Heart left ventricle (tissue), 16 donors: ENCODE data around the gene TPST1. TPM values are rescaled to one million over a fixed set of nuclear protein-coding genes. Genes with fewer than 3 reads are reported as not detected.
"Not testable (repeated sequence)": the region's sequence is repeated elsewhere in the genome, so short reads cannot be mapped to it uniquely, and the experiment has no call there.

ENCODE experiments used
- ATAC-seq, 4 donors: fragments of 200-7000 bp; cut with Tn5 transposase; one replicate each; pipeline ENCODE4 v1.9.1; 2020 to 2022; ENCODE audit warnings: moderate library complexity in 4 of 4, mild to moderate bottlenecking in 3 of 4, moderate number of reproducible peaks in 1 of 4
- DNase-seq, 5 donors: peaks; one replicate each; pipeline ENCODE4 v3.0.0-alpha.2; 2020
- H3K27ac ChIP-seq, 12 donors: fragments of 200-600 bp; sonication (generic) in 4 of 12; one replicate each; pipeline versions ENCODE4 v1.5.0 to v1.8.0; 2016 to 2022; ENCODE audit warnings: mild to moderate bottlenecking in 2 of 12
- H3K27me3 ChIP-seq, 9 donors: fragments of 200-600 bp; sonication (generic) in 2 of 9; one replicate each; pipeline versions ENCODE4 v1.5.1 to v1.8.0; 2016 to 2022; ENCODE audit warnings: mild to moderate bottlenecking in 3 of 9
- H3K36me3 ChIP-seq, 9 donors: fragments of 200-600 bp; sonication (generic) in 2 of 9; one replicate each; pipeline versions ENCODE4 v1.5.0 to v1.8.0; 2018 to 2022; ENCODE audit warnings: mild to moderate bottlenecking in 2 of 9
- H3K4me1 ChIP-seq, 12 donors: fragments of 200-600 bp; sonication (generic) in 4 of 12; one replicate each; pipeline versions ENCODE4 v1.5.0 to v1.8.0; 2016 to 2022; ENCODE audit warnings: mild to moderate bottlenecking in 3 of 12
- H3K4me3 ChIP-seq, 12 donors: fragments of 200-600 bp; sonication (generic) in 4 of 12; one replicate each; pipeline versions ENCODE4 v1.5.0 to v1.8.0; 2017 to 2022; ENCODE audit warnings: mild to moderate bottlenecking in 9 of 12, moderate library complexity in 4 of 12
- H3K9me3 ChIP-seq, 12 donors: fragments of 200-600 bp; sonication (generic) in 4 of 12; one replicate each; pipeline versions ENCODE4 v1.5.0 to v1.8.0; 2016 to 2022; ENCODE audit warnings: mild to moderate bottlenecking in 1 of 12
- CTCF ChIP-seq, 12 donors: fragments of 200-600 bp; sonication (generic) in 4 of 12; IDR thresholded peaks; one replicate each; pipeline versions ENCODE4 v1.5.0 to v1.8.0; 2018 to 2022; ENCODE audit warnings: antibody characterized with exemption in 12 of 12, mild to moderate bottlenecking in 5 of 12
- POLR2A ChIP-seq, 2 donors: fragments of 450-650 bp; IDR thresholded peaks; one replicate each; pipeline ENCODE4 v1.6.1; 2017; ENCODE audit warnings: antibody characterized with exemption in 2 of 2, mild to moderate bottlenecking in 2 of 2, moderate library complexity in 2 of 2
- WGBS, 4 donors: extraction: QIAGEN DNeasy Blood & Tissue Kit in 2 of 4; methylation state at CpG; one replicate each; pipeline versions ENCODE4 v1.1.5 to v1.1.7; 2013 to 2018; 5-methylcytosine and 5-hydroxymethylcytosine counted together
- intact Hi-C, 10 donors: fragments of 100-400 bp; cut with DNase I; formaldehyde crosslinking; loops; one replicate each; pipeline versions ENCODE4 v1.11.1 to v1.14.2; 2022
- polyA plus RNA-seq, 2 donors: library from polyadenylated mRNA; stranded (reverse); fragments of 200-250 nt; gene quantifications; one replicate each; pipeline ENCODE4 v1.2.3, GENCODE V29; 2013
- total RNA-seq, 9 donors: library from RNA; depleted of rRNA in 2 of 9; stranded (reverse); fragments of >200 nt in 2 of 9; fragmentation: NEBNext Ultra II Directional in 3 of 9; extraction: Animal tissue kit (Norgen Biotek cat#: 25700) in 3 of 9; gene quantifications; one replicate each; pipeline versions ENCODE4 v1.1.0 to v1.2.4, GENCODE V29; 2016 to 2023
- donor health status: ischemic (EF 13 %, LVEDD 7.1; RV severe dilation, severe dysfunction).
- donor health status: healthy with polysubstance abuse.
- donor health status: DM: no; HTN: yes; CAD: no.
- donor health status: DM: no; HTN: no; CAD: no.
- donor health status: ischemic (EF 25% LVEDD 6.9; RV normal size, moderate dysfunction).
- donor health status: ischemic (EF 25% LVEDD 5.7; RV mildly dilated, moderate dysfunction).
- donor health status: healthy.
- donor health status: DM: yes; HTN: yes; CAD: no.
- donor health status: ischemic (EF 35%, LVEDD 5.7; RV mildly dilated, moderate dysfunction).
- donor health status: nonischemic (EF 11% LVEDD 7.7; RV severe dilation, severe dysfunction).
- donor health status: DM: yes; HTN: yes; CAD: no.
- donor health status: PGD.
- donor health status: ischemic (EF 29% LVEDD 5.4; RV normal size, mild dysfunction).
- donor health status: nonischemic (EF 23%, LVEDD 6.1; RV moderate dilation, normal function).

TPST1 gene
- total and polyA plus RNA-seq, 11 donors: 1.9 to 10.8 (median 5.5) TPM

GRCh38 chr7:66170309-66171231 is 34.6 kb upstream of the TPST1 start:
- Histone ChIP-seq H3K4me1 (peaks cover 0 to 11% (median 6%) of the 10 kb centered on the region in 12 donors), H3K4me3 (no peak overlapping the region), H3K36me3 (no peaks in the 10 kb centered on the region), H3K27me3 (no peaks in the 10 kb centered on the region), H3K9me3 (no peaks in the 10 kb centered on the region), H3K27ac (peak overlapping the region in 7 of 12 donors; percentile 31 to 70 (median 55))
- ATAC-seq: peak; percentile 91 to 93 (median 92)
- peak; percentile 55 to 87 (median 75) for DNase-seq
- intact Hi-C loops: no loop called here
- 40 to 56% (median 46%) methylated on average over 15 to 16 of the region's 16 CpGs for WGBS, 4 donors
- no peak for TF ChIP-seq POLR2A (IDR thresholded peaks at IDR 0.05)
- TF ChIP-seq CTCF (IDR thresholded peaks at IDR 0.05): no peak

- ATAC-seq, H3K4me3 ChIP-seq, DNase-seq, H3K36me3 ChIP-seq, H3K27me3 ChIP-seq, H3K9me3 ChIP-seq, intact Hi-C loops, H3K27ac ChIP-seq: not testable (repeated sequence)
- WGBS, 4 donors: 63 to 73% (median 68%) methylated on average over 9 of the region's 9 CpGs
- peaks cover 0 to 11% (median 6%) of the 10 kb centered on the region in 12 donors for H3K4me1 ChIP-seq
Observed at GRCh38 chr7:66172536-66173401, 32.4 kb upstream of the TPST1 start.

DNA sequence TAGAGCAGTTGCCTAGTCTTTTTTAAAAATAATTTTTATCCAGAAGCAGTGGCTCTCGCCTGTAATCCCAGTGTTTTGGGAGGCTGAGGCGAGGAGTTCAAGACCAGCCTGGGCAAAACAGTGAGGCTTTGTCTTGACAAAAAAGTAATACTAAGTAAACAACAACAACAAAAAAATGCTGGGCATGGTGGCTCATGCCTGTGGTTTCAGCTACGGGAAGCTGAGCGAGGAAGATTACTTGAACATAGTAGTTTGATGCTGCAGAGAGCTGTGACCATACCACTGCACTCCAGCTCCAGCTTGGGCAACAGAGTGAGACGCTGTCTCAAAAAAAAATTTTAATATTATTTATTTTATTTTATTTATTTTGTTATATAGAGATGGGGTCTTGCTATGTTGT is 31.3 kb upstream of the TPST1 start:
- H3K9me3 ChIP-seq: no peaks in the 10 kb centered on the region
- no peak for ATAC-seq
- no peak overlapping the region for H3K4me3 ChIP-seq
- intact Hi-C loops: no loop called here
- no peak for DNase-seq
- WGBS, 4 donors: 91 to 97% (median 97%) methylated on average over 5 of the region's 5 CpGs
- peaks cover 0 to 11% (median 6%) of the 10 kb centered on the region in 12 donors for H3K4me1 ChIP-seq
- TF ChIP-seq CTCF (IDR thresholded peaks at IDR 0.05) (no peak), POLR2A (IDR thresholded peaks at IDR 0.05) (no peak)
- H3K36me3 ChIP-seq: no peaks in the 10 kb centered on the region
- H3K27me3 ChIP-seq: no peaks in the 10 kb centered on the region
- H3K27ac ChIP-seq: no peak overlapping the region

DNA sequence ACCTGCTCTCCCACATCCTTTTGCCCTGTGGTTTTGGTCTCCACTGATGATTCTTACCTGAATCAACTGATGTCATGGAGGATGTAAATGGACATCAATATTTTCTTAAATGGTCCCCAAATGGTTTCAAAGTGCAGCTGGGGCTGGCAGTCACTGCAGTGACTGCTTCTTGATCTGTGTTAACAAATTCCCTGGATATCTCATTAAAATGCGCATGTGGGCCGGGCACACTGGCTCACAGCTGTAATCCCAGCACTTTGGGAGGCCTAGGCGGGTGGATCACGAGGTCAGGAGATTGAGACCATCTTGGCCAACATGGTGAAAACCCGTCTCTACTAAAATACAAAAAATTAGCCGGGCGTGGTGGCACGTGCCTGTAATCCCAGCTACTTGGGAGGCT is 30.1 kb upstream of the TPST1 start:
- 91 to 99% (median 93%) methylated on average over 8 of the region's 8 CpGs for WGBS, 4 donors
- H3K27me3 ChIP-seq, H3K36me3 ChIP-seq, intact Hi-C loops, H3K4me3 ChIP-seq, H3K27ac ChIP-seq, DNase-seq, H3K9me3 ChIP-seq, ATAC-seq: not testable (repeated sequence)
- H3K4me1 ChIP-seq: peaks cover 0 to 11% (median 6%) of the 10 kb centered on the region in 12 donors

DNA sequence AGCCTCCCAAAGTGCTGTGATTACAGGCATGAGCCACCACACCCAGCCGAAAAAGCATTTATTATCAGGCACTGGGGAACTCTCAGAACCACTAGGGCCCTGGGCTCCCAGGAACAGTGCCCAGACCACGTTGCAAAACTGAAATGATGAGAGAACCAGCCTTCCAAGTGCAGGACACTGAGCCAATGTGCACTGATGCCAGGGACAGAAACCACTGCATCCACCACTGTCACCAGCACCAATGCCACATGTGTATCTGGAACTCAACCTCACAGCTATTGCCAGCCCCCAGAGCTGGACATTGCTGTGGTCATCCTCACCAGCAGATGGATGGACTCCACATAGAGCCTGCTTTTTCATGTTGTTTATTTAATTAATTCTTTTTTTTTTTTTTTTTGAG is 28.2 kb upstream of the TPST1 start:
- TF ChIP-seq CTCF (IDR thresholded peaks at IDR 0.05): no peak
- TF ChIP-seq POLR2A (IDR thresholded peaks at IDR 0.05): no peak
- Histone ChIP-seq H3K36me3 (no peaks in the 10 kb centered on the region), H3K4me3 (no peak overlapping the region), H3K9me3 (no peaks in the 10 kb centered on the region), H3K4me1 (no peaks in the 10 kb centered on the region), H3K27me3 (no peaks in the 10 kb centered on the region), H3K27ac (no peak overlapping the region)
- intact Hi-C loops: no loop called here
- no peak for ATAC-seq
- DNase-seq: no peak
- WGBS, 4 donors: 50 to 76% (median 65%) methylated on average over 2 of the region's 2 CpGs
